GM12875 (cell line): ENCODE measurements around the gene IGFBP2.

ENCODE experiments used
- H3K4me3 ChIP-seq: one replicate; pipeline ENCODE4 v1.5.1; 2011; ENCODE audit warnings: low read depth, low read length, control low read depth
- CTCF ChIP-seq: IDR thresholded peaks from 2 replicates; pipeline ENCODE4 v1.5.1; 2011; ENCODE audit warnings: low read depth, mild to moderate bottlenecking, control low read depth, inconsistent platforms, low read length, moderate library complexity, borderline replicate concordance; ENCODE audit not compliant: insufficient read depth

The IGFBP2 gene

GRCh38 chr2:216637472-216637871, 4.3 kb downstream of the IGFBP2 start:
- no peak for TF ChIP-seq CTCF
- H3K4me3 ChIP-seq = no peak overlapping the region

GRCh38 chr2:216643986-216644659, 10.9 kb downstream of the IGFBP2 start:
- H3K4me3 ChIP-seq = no peak overlapping the region
- no peak for TF ChIP-seq CTCF

GRCh38 chr2:216644842-216645635, 11.8 kb downstream of the IGFBP2 start:
- no peak for TF ChIP-seq CTCF

GRCh38 chr2:216645636-216645950, 12.4 kb downstream of the IGFBP2 start:
- no peak overlapping the region for H3K4me3 ChIP-seq
- TF ChIP-seq CTCF = no peak

More at GRCh38 chr2:216644842-216645635, 11.8 kb downstream of the IGFBP2 start:
- no peak overlapping the region for H3K4me3 ChIP-seq

- TF ChIP-seq CTCF = no peak
Observed at GRCh38 chr2:216646116-216646515, 12.9 kb downstream of the IGFBP2 start.

GRCh38 chr2:216648105-216648504, 14.9 kb downstream of the IGFBP2 start:
- no peak for TF ChIP-seq CTCF
- no peak overlapping the region for H3K4me3 ChIP-seq

More at GRCh38 chr2:216646116-216646515, 12.9 kb downstream of the IGFBP2 start:
- no peak overlapping the region for H3K4me3 ChIP-seq

- no peak for TF ChIP-seq CTCF
- H3K4me3 ChIP-seq = no peak overlapping the region
Observed at GRCh38 chr2:216649574-216649973, 16.4 kb downstream of the IGFBP2 start.
